ENCODE data around the gene RPN2. TPM values are rescaled to one million over a fixed set of nuclear protein-coding genes. Genes with fewer than 3 reads are reported as not detected.

RPN2 gene
- total RNA-seq, 1 donor from 2014 or later = 237 TPM

DNA sequence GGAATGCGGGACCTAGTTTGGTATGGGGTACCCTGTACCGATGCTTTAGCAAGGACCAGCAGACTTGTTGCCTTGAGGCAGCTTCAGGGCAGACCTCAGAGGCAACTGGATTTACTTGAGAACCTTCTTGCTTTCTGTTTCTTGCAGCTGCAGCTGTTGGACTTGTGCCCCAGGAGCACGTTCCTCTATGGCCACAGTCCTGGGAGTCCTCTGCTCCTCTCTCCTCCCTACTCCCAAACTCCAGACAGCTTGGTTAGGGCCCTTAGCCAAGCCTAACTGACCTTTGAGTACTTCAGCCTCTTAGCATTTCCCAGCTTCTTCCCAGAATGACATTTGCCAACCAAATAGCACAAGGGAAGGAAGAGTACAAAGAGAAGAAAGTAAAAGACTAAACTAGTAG is 47.8 kb downstream of the RPN2 start:
- peaks cover 5% of the 10 kb centered on the region for H3K36me3 ChIP-seq (ENCODE audit: control insufficient read depth, insufficient read depth, low read length)
- H3K4me3 ChIP-seq (ENCODE audit: low read depth, low read length) = no peak overlapping the region
- DNase-seq (ENCODE audit: low read depth) = no peak
- no peaks in the 10 kb centered on the region for H3K27me3 ChIP-seq (ENCODE audit: control insufficient read depth, insufficient read depth, low read length)
- no peak for TF ChIP-seq CTCF (IDR thresholded peaks at IDR 0.05; ENCODE audit: insufficient read depth, low read length, poor library complexity, severe bottlenecking)

GRCh38 chr20:37228082-37228481 is 49.0 kb downstream of the RPN2 start:
- no peak for DNase-seq (ENCODE audit: low read depth)
- TF ChIP-seq CTCF (IDR thresholded peaks at IDR 0.05; ENCODE audit: insufficient read depth, low read length, poor library complexity, severe bottlenecking) = no peak
- H3K27me3 ChIP-seq (ENCODE audit: control insufficient read depth, insufficient read depth, low read length) = no peaks in the 10 kb centered on the region
- no peak overlapping the region for H3K4me3 ChIP-seq (ENCODE audit: low read depth, low read length)
- peaks cover 4% of the 10 kb centered on the region for H3K36me3 ChIP-seq (ENCODE audit: control insufficient read depth, insufficient read depth, low read length)

DNA sequence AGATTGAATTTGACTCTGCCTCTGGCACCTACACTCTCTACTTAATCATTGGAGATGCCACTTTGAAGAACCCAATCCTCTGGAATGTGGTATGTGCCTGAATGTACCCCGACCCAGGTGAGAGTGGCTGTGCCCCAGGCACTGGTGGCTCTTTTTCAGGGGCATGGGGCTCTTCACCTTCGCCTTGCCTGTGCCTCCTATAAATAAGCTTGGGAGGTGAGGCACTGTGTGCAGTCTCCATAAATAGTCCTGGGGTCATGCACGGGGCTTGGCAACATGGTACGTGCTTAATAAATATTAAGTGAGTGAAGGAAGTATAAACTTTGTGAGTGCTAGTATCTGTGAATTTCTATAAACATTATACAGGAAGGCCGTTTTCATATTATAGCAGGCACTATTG is 49.5 kb downstream of the RPN2 start:
- H3K36me3 ChIP-seq (ENCODE audit: control insufficient read depth, insufficient read depth, low read length) = peaks cover 4% of the 10 kb centered on the region
- H3K4me3 ChIP-seq (ENCODE audit: low read depth, low read length) = no peak overlapping the region
- no peak for TF ChIP-seq CTCF (IDR thresholded peaks at IDR 0.05; ENCODE audit: insufficient read depth, low read length, poor library complexity, severe bottlenecking)
- no peak for DNase-seq (ENCODE audit: low read depth)
- H3K27me3 ChIP-seq (ENCODE audit: control insufficient read depth, insufficient read depth, low read length) = no peaks in the 10 kb centered on the region

- H3K36me3 ChIP-seq (ENCODE audit: control insufficient read depth, insufficient read depth, low read length) = peaks cover 4% of the 10 kb centered on the region
- no peak for TF ChIP-seq CTCF (IDR thresholded peaks at IDR 0.05; ENCODE audit: insufficient read depth, low read length, poor library complexity, severe bottlenecking)
- no peaks in the 10 kb centered on the region for H3K27me3 ChIP-seq (ENCODE audit: control insufficient read depth, insufficient read depth, low read length)
- no peak overlapping the region for H3K4me3 ChIP-seq (ENCODE audit: low read depth, low read length)
- no peak for DNase-seq (ENCODE audit: low read depth)
Measured at GRCh38 chr20:37229357-37229756, 50.2 kb downstream of the RPN2 start.

DNA sequence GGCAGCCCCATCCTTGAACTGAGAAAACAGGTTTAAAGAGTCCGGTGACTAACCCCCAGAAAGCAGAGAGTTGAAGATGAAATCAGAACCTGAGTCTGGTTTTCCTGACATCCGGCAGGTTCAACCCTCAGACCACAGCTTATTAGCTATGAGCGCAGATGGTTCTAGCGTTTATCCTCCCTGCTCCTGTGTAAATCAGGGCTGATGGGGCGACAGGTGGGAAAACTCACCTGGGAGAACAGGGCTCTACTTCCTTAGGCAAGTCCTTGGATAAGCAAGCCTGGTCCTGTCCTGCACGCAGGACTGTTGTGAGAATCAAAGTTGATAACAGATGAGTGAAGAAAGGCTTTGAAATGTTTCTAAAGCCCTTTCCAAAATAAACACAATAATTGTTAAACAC is 51.1 kb downstream of the RPN2 start:
- Histone ChIP-seq H3K27me3 (ENCODE audit: control insufficient read depth, insufficient read depth, low read length) (no peaks in the 10 kb centered on the region), H3K36me3 (ENCODE audit: control insufficient read depth, insufficient read depth, low read length) (peaks cover 4% of the 10 kb centered on the region), H3K4me3 (ENCODE audit: low read depth, low read length) (no peak overlapping the region)
- TF ChIP-seq CTCF (IDR thresholded peaks at IDR 0.05; ENCODE audit: insufficient read depth, low read length, poor library complexity, severe bottlenecking) = no peak
- no peak for DNase-seq (ENCODE audit: low read depth)

DNA sequence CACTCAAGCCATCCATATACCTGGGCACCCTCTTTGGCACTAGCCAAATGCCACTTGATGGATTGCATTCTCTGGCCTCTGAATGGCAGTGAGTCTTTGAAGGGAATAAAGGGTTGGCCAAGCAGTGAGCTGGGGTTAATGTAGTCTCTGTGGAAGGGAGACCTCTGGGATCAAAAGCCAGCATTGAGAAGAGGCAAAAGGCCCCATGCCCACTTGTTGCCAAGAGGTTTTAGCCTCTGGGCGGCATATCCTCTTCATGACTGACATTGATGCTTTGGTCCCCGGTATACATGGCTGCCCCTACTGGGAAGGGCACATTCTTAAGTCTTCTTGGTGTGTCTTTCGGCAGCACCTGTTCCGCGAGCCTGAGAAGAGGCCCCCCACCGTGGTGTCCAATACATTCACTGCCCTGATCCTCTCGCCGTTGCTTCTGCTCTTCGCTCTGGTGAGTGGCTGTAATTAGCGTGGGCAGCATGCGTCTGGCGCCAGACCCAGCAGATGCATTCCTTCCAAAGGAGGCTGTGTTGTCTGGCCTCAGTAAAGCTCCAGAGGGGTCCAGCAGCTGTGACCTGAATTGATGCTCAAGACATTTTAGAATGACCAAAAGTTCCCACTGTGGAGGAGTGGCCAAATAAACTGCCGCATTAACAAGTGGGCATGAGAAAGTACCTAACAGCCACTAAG is 53.0 kb downstream of the RPN2 start:
- Histone ChIP-seq H3K4me3 (ENCODE audit: low read depth, low read length) (no peak overlapping the region), H3K36me3 (ENCODE audit: control insufficient read depth, insufficient read depth, low read length) (peaks cover 4% of the 10 kb centered on the region), H3K27me3 (ENCODE audit: control insufficient read depth, insufficient read depth, low read length) (no peaks in the 10 kb centered on the region)
- no peak for DNase-seq (ENCODE audit: low read depth)
- TF ChIP-seq CTCF (IDR thresholded peaks at IDR 0.05; ENCODE audit: insufficient read depth, low read length, poor library complexity, severe bottlenecking) = no peak

All from kidney epithelial cell (primary cell).